Measurements from ENCODE around the gene ISL2. TPM values are rescaled to one million over a fixed set of nuclear protein-coding genes. Genes with fewer than 3 reads are reported as not detected.

Gene ISL2
- total and polyA plus RNA-seq, 9 of the 15 experiments (the other 6 are each of a cell fraction or from before 2014, with no cell fraction given): 0.15 to 23.7 (median 4.0) TPM

GRCh38 chr15:76340198-76340802 lies 3.7 kb downstream of the ISL2 start:
- no peak for DNase-seq (ENCODE audit: extremely low read depth in 1 of 4, low spot score in 3 of 4)
- ChIA-PET CTCF (ENCODE audit: low intra/inter-chr PET ratio) (no interaction called here), POLR2A (interaction anchor here (0.6 to 1.1 kb wide), 4 partner anchors 11 to 1165 kb away, joined by 3 to 5 read pairs (median 3); no protein-coding TSS in a partner anchor)
- in situ Hi-C loops (cut with MboI) (no loop called here), intact Hi-C loops (cut with micrococcal nuclease) (no loop called here)
- Histone ChIP-seq H2AFZ (ENCODE audit: low read depth, low read length) (no peak overlapping the region), H3K4me2 (ENCODE audit: insufficient read depth, low read length) (no peak overlapping the region), H4K20me1 (replicated peaks; ENCODE audit: control insufficient read depth, insufficient read depth, low read length) (0 out of 2 replicates have a peak, but pooled peaks cover 6% of the 10 kb centered on the region), H3K9ac (ENCODE audit: insufficient read depth in 1 of 2, low read depth in 2 of 2, low read length in 2 of 2) (no peak overlapping the region), H3K9me3 (replicated peaks; ENCODE audit: control insufficient read depth, insufficient read depth, low read depth, low read length) (no peaks in the 10 kb centered on the region; the same call in 1 of the 2 replicates), H3K9me1 (ENCODE audit: control insufficient read depth, insufficient read depth, low read length) (no peaks in the 10 kb centered on the region), H3K4me3 (no peak overlapping the region), H3K79me2 (ENCODE audit: control insufficient read depth, insufficient read depth, low read length) (peaks cover 42% of the 10 kb centered on the region), H3K27ac (ENCODE audit: extremely low read depth, low read depth, low read length) (no peak overlapping the region), H3K36me3 (ENCODE audit: control insufficient read depth, insufficient read depth, low read length) (peaks cover 51% of the 10 kb centered on the region), H3K4me1 (replicated peaks in 1 of 2; ENCODE audit: control insufficient read depth in 2 of 2, insufficient read depth in 2 of 2, low read length in 2 of 2) (peaks cover 5 to 47% of the 10 kb centered on the region in 2 experiments; a peak in 4 of 5 replicates), H3K27me3 (ENCODE audit: control insufficient read depth in 2 of 2, insufficient read depth in 2 of 2, low read length in 2 of 2) (no peaks in the 10 kb centered on the region)
- 98% methylated on average over 23 of the region's 53 CpGs for WGBS (ENCODE audit: insufficient coverage, low coverage, missing lambda C conversion rate)
- no TSS peak for BruUV-seq (replicated peaks)
- TF ChIP-seq, protein P1, sequence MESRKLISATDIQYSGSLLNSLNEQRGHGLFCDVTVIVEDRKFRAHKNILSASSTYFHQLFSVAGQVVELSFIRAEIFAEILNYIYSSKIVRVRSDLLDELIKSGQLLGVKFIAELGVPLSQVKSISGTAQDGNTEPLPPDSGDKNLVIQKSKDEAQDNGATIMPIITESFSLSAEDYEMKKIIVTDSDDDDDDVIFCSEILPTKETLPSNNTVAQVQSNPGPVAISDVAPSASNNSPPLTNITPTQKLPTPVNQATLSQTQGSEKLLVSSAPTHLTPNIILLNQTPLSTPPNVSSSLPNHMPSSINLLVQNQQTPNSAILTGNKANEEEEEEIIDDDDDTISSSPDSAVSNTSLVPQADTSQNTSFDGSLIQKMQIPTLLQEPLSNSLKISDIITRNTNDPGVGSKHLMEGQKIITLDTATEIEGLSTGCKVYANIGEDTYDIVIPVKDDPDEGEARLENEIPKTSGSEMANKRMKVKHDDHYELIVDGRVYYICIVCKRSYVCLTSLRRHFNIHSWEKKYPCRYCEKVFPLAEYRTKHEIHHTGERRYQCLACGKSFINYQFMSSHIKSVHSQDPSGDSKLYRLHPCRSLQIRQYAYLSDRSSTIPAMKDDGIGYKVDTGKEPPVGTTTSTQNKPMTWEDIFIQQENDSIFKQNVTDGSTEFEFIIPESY (CRISPR knock-in tag; IDR thresholded peaks at IDR 0.05): peak; percentile 94
- TF ChIP-seq FIP1L1 (IDR thresholded peaks at IDR 0.05; ENCODE audit: low read depth, low read length, poor library complexity, severe bottlenecking): peak; percentile 51
- TF ChIP-seq RBFOX2 (IDR thresholded peaks at IDR 0.05; ENCODE audit: low read depth, low read length): peak; percentile 27
- TF ChIP-seq, protein P2, sequence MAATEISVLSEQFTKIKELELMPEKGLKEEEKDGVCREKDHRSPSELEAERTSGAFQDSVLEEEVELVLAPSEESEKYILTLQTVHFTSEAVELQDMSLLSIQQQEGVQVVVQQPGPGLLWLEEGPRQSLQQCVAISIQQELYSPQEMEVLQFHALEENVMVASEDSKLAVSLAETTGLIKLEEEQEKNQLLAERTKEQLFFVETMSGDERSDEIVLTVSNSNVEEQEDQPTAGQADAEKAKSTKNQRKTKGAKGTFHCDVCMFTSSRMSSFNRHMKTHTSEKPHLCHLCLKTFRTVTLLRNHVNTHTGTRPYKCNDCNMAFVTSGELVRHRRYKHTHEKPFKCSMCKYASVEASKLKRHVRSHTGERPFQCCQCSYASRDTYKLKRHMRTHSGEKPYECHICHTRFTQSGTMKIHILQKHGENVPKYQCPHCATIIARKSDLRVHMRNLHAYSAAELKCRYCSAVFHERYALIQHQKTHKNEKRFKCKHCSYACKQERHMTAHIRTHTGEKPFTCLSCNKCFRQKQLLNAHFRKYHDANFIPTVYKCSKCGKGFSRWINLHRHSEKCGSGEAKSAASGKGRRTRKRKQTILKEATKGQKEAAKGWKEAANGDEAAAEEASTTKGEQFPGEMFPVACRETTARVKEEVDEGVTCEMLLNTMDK (IDR thresholded peaks at IDR 0.05; ENCODE audit: borderline replicate concordance, insufficient read depth, low read depth, low read length, poor library complexity, severe bottlenecking): no peak
- no peak for FAIRE-seq
- ATAC-seq: no peak
